ENCODE results near the gene KRTAP5-3. TPM values are rescaled to one million over a fixed set of nuclear protein-coding genes. Genes with fewer than 3 reads are reported as not detected.

KRTAP5-3 gene
- total RNA-seq, 4 donors from 2014 or later, result not detected

- H3K4me3 ChIP-seq (replicated peaks in 1 of 3), result no peak overlapping the region
- no peak for TF ChIP-seq POLR2A (IDR thresholded peaks at IDR 0.05)
- no peak for TF ChIP-seq CTCF (IDR thresholded peaks at IDR 0.05)
- H3K9me3 ChIP-seq, result no peaks in the 10 kb centered on the region
- H3K27me3 ChIP-seq, result no peaks in the 10 kb centered on the region
- WGBS, 2 donors, result 66 to 75% methylated on average over 7 to 11 of the region's 12 CpGs
- H3K27ac ChIP-seq, result peak overlapping the region in 2 of 3 donors; percentile 23 to 55
- intact Hi-C loops (cut with DNase I), result no loop called here
- no peak for DNase-seq
- peaks cover 5 to 9% of the 10 kb centered on the region in 2 donors for H3K36me3 ChIP-seq
- peaks cover 14 to 33% of the 10 kb centered on the region in 2 donors for H3K4me1 ChIP-seq
Measured at GRCh38 chr11:1558775-1559110, 49.5 kb downstream of the KRTAP5-3 start.

GRCh38 chr11:1557904-1558774 lies 50.1 kb downstream of the KRTAP5-3 start:
- intact Hi-C loops (cut with DNase I), result no loop called here

More at GRCh38 chr11:1557904-1558774, 50.1 kb downstream of the KRTAP5-3 start:
- H3K36me3 ChIP-seq, result peaks cover 5 to 9% of the 10 kb centered on the region in 2 donors
- peak; percentile 47 to 53 for DNase-seq
- peaks cover 16 to 37% of the 10 kb centered on the region in 2 donors for H3K4me1 ChIP-seq
- no peak overlapping the region for H3K4me3 ChIP-seq (replicated peaks in 1 of 3)
- 63 to 67% methylated on average over 29 of the region's 29 CpGs for WGBS, 2 donors
- no peaks in the 10 kb centered on the region for H3K9me3 ChIP-seq
- TF ChIP-seq CTCF (IDR thresholded peaks at IDR 0.05) (no peak), POLR2A (IDR thresholded peaks at IDR 0.05) (no peak)
- H3K27ac ChIP-seq, result peak overlapping the region in 2 of 3 donors; percentile 23 to 55
- no peaks in the 10 kb centered on the region for H3K27me3 ChIP-seq

Other genes starting within 250 kb of the KRTAP5-3 start
- 1 to 10 TPM in 2 of 4 donors, under 1 TPM in 2; 0.34 to 2.2 (median 0.81) TPM for gene BRSK2, start 218.5 kb downstream of the KRTAP5-3 start, total RNA-seq
- gene MOB2, start 121.7 kb downstream of the KRTAP5-3 start, total RNA-seq, result 10 to 100 TPM; 25.6 to 45.8 (median 30.1) TPM
- gene DUSP8, start 36.2 kb downstream of the KRTAP5-3 start, total RNA-seq, result 1 to 10 TPM; 1.3 to 3.5 (median 2.5) TPM
- gene KRTAP5-1, start 23.2 kb downstream of the KRTAP5-3 start, total RNA-seq, result not detected
- not detected for gene KRTAP5-2, start 10.2 kb downstream of the KRTAP5-3 start, total RNA-seq
- gene KRTAP5-4, start 13.7 kb upstream of the KRTAP5-3 start, total RNA-seq, result not detected
- not detected for gene KRTAP5-5, start 21.3 kb upstream of the KRTAP5-3 start, total RNA-seq
- not detected for gene KRTAP5-6, start 88.7 kb upstream of the KRTAP5-3 start, total RNA-seq
- 100 to 1,000 TPM in 1 of 4 donors, 1 to 10 TPM in 1, under 1 TPM in 1, not detected in 1; 0.22 to 126 (median 1.5) TPM for gene IFITM10, start 142.1 kb upstream of the KRTAP5-3 start, total RNA-seq
- 100 to 1,000 TPM; 363 to 577 (median 457) TPM for gene CTSD, start 155.5 kb upstream of the KRTAP5-3 start, total RNA-seq
- not detected for gene SYT8, start 226.5 kb upstream of the KRTAP5-3 start, total RNA-seq
- not detected for gene TNNI2, start 230.5 kb upstream of the KRTAP5-3 start, total RNA-seq
- gene LSP1, start 244.6 kb upstream of the KRTAP5-3 start, total RNA-seq, result 10 to 100 TPM in 2 of 4 donors, 1 to 10 TPM in 2; 6.7 to 26.1 (median 10.5) TPM

Measured in thyroid gland (tissue), 4 donors.